Measurements from ENCODE around the gene PACS2. TPM values are rescaled to one million over a fixed set of nuclear protein-coding genes. Genes with fewer than 3 reads are reported as not detected.

The PACS2 gene
- total and polyA plus RNA-seq, 2 of the 8 experiments (the other 6 are each of a cell fraction or from before 2014, with no cell fraction given): 38.0 to 62.8 TPM

DNA sequence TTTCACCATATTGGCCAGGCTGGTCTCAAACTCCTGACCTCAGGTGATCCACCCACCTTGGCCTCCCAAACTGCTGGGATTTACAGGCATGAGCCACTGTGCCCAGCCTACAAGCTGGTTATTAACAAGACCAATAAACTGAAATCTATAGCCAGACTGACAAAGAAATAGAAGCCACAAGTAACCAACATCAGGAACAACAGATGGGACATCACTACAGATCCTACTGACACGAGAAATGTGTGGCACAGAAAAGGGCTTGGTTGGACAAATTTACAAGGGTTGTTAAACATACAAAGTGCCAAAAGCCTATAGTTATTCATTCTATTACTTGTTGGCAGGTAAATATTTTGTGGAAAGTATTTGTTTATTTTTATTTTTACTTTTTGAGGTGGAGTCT lies 116.7 kb downstream of the PACS2 start:
- DNase-seq (ENCODE audit: low read depth in 1 of 2, low spot score in 2 of 2) (no peak), FAIRE-seq (no peak)
- no peak overlapping the region for H3K4me3 ChIP-seq (ENCODE audit: extremely low read depth in 1 of 4, insufficient read depth in 2 of 4, low read depth in 3 of 4, low read length in 4 of 4)
- no peaks in the 10 kb centered on the region for H3K9me3 ChIP-seq (ENCODE audit: insufficient read depth in 2 of 2, low read depth in 1 of 2, low read length in 1 of 2)
- H2BK5ac ChIP-seq (ENCODE audit: low read depth, low read length): no peak overlapping the region
- no peak overlapping the region for H2BK12ac ChIP-seq (ENCODE audit: low read depth, low read length)
- H3K27ac ChIP-seq (ENCODE audit: low read depth, low read length): no peak overlapping the region
- H3K14ac ChIP-seq (ENCODE audit: insufficient read length): no peak overlapping the region
- H2AK5ac ChIP-seq (ENCODE audit: low read depth, low read length): no peak overlapping the region
- H3K79me1 ChIP-seq (ENCODE audit: low read depth, low read length): peaks cover 15% of the 10 kb centered on the region
- H4K91ac ChIP-seq (replicated peaks; ENCODE audit: insufficient read length, low read length): no peak overlapping the region
- no peak overlapping the region for H2BK20ac ChIP-seq (ENCODE audit: low read length)
- H4K8ac ChIP-seq (ENCODE audit: extremely low read depth, insufficient read depth, low read length): no peak overlapping the region
- H3K36me3 ChIP-seq (ENCODE audit: control insufficient read depth in 2 of 4, insufficient read depth in 4 of 4, low read length in 3 of 4): peaks cover 0 to 6% (median under 1%) of the 10 kb centered on the region in 4 experiments; a peak in 2 of 8 replicates
- H3K23ac ChIP-seq (ENCODE audit: insufficient read length): no peak overlapping the region
- H2AFZ ChIP-seq (ENCODE audit: low read length): no peak overlapping the region
- no peaks in the 10 kb centered on the region for H3K27me3 ChIP-seq (replicated peaks in 1 of 4; ENCODE audit: control insufficient read depth in 3 of 4, extremely low read depth in 1 of 4, insufficient read depth in 3 of 4, low read length in 3 of 4)
- H2BK15ac ChIP-seq (ENCODE audit: low read length): no peak overlapping the region
- H3K4me2 ChIP-seq (ENCODE audit: insufficient read depth in 1 of 2, low read depth in 2 of 2, low read length in 2 of 2): no peak overlapping the region
- no peak overlapping the region for H3K56ac ChIP-seq (replicated peaks; ENCODE audit: insufficient read length, low read depth, low read length)
- no peak overlapping the region for H2BK120ac ChIP-seq (replicated peaks; ENCODE audit: low read depth, low read length)
- peaks cover 0 to 5% (median 4%) of the 10 kb centered on the region in 4 experiments; a peak in 5 of 7 replicates for H3K4me1 ChIP-seq (replicated peaks in 1 of 4; ENCODE audit: control insufficient read depth in 3 of 4, insufficient read depth in 4 of 4, low read length in 3 of 4)
- H4K20me1 ChIP-seq (replicated peaks in 1 of 2; ENCODE audit: control insufficient read depth in 1 of 2, insufficient read depth in 2 of 2, low read length in 2 of 2): peaks cover 42 to 52% of the 10 kb centered on the region in 2 experiments
- no peak overlapping the region for H3K4ac ChIP-seq (replicated peaks; ENCODE audit: insufficient read length, low read depth, low read length)
- no peak overlapping the region for H3K18ac ChIP-seq (ENCODE audit: extremely low read depth, low read length)
- WGBS, 2 experiments (ENCODE audit: extremely low coverage in 1 of 2, insufficient coverage in 1 of 2, insufficient read length in 1 of 2, insufficient replicate concordance in 2 of 2, low coverage in 1 of 2, low lambda C conversion rate in 2 of 2, missing lambda C conversion rate in 1 of 2): 100% methylated on average over 1 of the region's 1 CpG; no CpG with 5 or more reads in 1 of the 2 experiments
- ChIA-PET CTCF (ENCODE audit: partially characterized antibody) (interaction anchor here (0.7 to 1.9 kb wide), 2 partner anchors 50 to 208 kb away, joined by 3 to 6 read pairs; no protein-coding TSS in a partner anchor), POLR2A (ENCODE audit: partially characterized antibody) (interaction anchor here (2.5 kb wide), 1 partner anchor 10 kb away, joined by 10 read pairs; no protein-coding TSS in a partner anchor)
- no peak overlapping the region for H3K9ac ChIP-seq (replicated peaks in 1 of 4; ENCODE audit: extremely low read depth in 1 of 4, low read depth in 3 of 4, low read length in 3 of 4)
- no peak overlapping the region for H4K5ac ChIP-seq (ENCODE audit: insufficient read length, low read depth, low read length)
- H3K23me2 ChIP-seq (ENCODE audit: low read depth, low read length): no peaks in the 10 kb centered on the region
- H3K79me2 ChIP-seq (ENCODE audit: control insufficient read depth in 1 of 2, insufficient read depth in 2 of 2, low read length in 2 of 2): peaks cover 21 to 88% of the 10 kb centered on the region in 2 experiments
- no peak for TF ChIP-seq SIX5 (IDR thresholded peaks at IDR 0.05; ENCODE audit: low read depth, low read length)
- TF ChIP-seq ZNF274 (IDR thresholded peaks at IDR 0.05; ENCODE audit: borderline replicate concordance, extremely low read depth, low read length): no peak
- no peak for TF ChIP-seq CTBP2 (IDR thresholded peaks at IDR 0.05; ENCODE audit: borderline replicate concordance, insufficient read depth, insufficient read length, low read length)
- no peak for TF ChIP-seq CREB1 (IDR thresholded peaks at IDR 0.05)
- TF ChIP-seq RAD21 (IDR thresholded peaks at IDR 0.05 in 1 of 2, conservative IDR thresholded peaks at IDR 0.05 in 1 of 2; ENCODE audit: low read depth in 2 of 2, low read length in 2 of 2): no peak
- TF ChIP-seq RXRA (IDR thresholded peaks at IDR 0.05; ENCODE audit: insufficient read depth, low read depth, low read length): no peak
- no peak for TF ChIP-seq TAF1 (IDR thresholded peaks at IDR 0.05; ENCODE audit: low read depth, low read length)
- no peak for TF ChIP-seq JUND (IDR thresholded peaks at IDR 0.05; ENCODE audit: low read length)
- no peak for TF ChIP-seq KDM4A (IDR thresholded peaks at IDR 0.05; ENCODE audit: low read depth, low read length, severe bottlenecking)
- TF ChIP-seq CBX5 (IDR thresholded peaks at IDR 0.05; ENCODE audit: low read depth, low read length): no peak
- TF ChIP-seq CBX8 (IDR thresholded peaks at IDR 0.05; ENCODE audit: borderline replicate concordance, low read depth, low read length): no peak
- TF ChIP-seq RNF2 (IDR thresholded peaks at IDR 0.05; ENCODE audit: borderline replicate concordance, low read depth, low read length, missing control alignments, poor library complexity, severe bottlenecking): no peak
- no peak for TF ChIP-seq TCF12 (IDR thresholded peaks at IDR 0.05; ENCODE audit: low read depth, low read length)
- TF ChIP-seq CHD2 (IDR thresholded peaks at IDR 0.05; ENCODE audit: low read length): no peak

Measured in H1 (cell line).